Epithelial cell of proximal tubule (primary cell): ENCODE measurements around the gene BIK. TPM values are rescaled to one million over a fixed set of nuclear protein-coding genes. Genes with fewer than 3 reads are reported as not detected.

ENCODE experiments used
- DNase-seq: peaks from one replicate; pipeline ENCODE4 v3.0.0-alpha.2; 2011; ENCODE audit warnings: low read depth
- H3K4me3 ChIP-seq: 2 replicates; pipeline ENCODE4 v1.5.1; 2011; ENCODE audit warnings: low read depth, mild to moderate bottlenecking, low read length
- CTCF ChIP-seq: conservative IDR thresholded peaks from 2 replicates; pipeline ENCODE4 v1.5.1; 2012; ENCODE audit warnings: low read depth, mild to moderate bottlenecking, low read length
- total RNA-seq: library from RNA; depleted of rRNA; stranded (reverse); fragments of >200 nt; gene quantifications from 2 replicates; pipeline ENCODE4 v1.2.3, GENCODE V29; 2015

Gene BIK
- total RNA-seq, 1 donor from 2014 or later, result 18.3 TPM

- TF ChIP-seq CTCF, result no peak
- no peak overlapping the region for H3K4me3 ChIP-seq
- DNase-seq, result no peak
Observed at GRCh38 chr22:43173976-43174720, 63.6 kb downstream of the BIK start.

GRCh38 chr22:43174941-43175531 lies 64.5 kb downstream of the BIK start:
- no peak for TF ChIP-seq CTCF
- no peak for DNase-seq

DNA sequence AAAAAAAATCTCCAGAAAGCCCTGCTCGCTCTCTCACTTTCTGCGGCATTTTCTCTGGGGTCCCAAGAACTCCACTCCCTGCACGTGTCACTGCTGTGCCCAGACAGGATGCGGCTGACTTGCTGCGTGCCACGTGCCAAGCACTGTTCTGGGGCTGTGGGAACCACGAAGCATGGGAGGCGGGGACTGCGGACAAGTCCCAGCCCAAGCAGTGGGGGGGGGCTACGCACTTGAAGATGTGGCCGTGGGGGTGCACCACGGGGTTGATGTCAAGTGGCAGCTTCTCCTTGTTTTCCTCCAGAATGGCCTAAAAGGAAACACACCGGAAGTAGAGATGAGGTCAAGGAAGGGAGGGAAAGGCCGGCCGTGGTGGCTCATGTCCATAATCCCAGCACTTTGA lies 65.5 kb downstream of the BIK start:
- no peak for TF ChIP-seq CTCF
- no peak overlapping the region for H3K4me3 ChIP-seq
- no peak for DNase-seq

More at GRCh38 chr22:43174941-43175531, 64.5 kb downstream of the BIK start:
- no peak overlapping the region for H3K4me3 ChIP-seq

GRCh38 chr22:43177479-43177878 lies 66.9 kb downstream of the BIK start:
- no peak for DNase-seq
- no peak for TF ChIP-seq CTCF
- H3K4me3 ChIP-seq, result no peak overlapping the region

Other genes starting within 250 kb of the BIK start
- 47.5 and 63.0 TPM in 2 replicates for gene PACSIN2, start 95.6 kb upstream of the BIK start, total RNA-seq
- gene TTLL1, start 21.4 kb upstream of the BIK start, total RNA-seq, result 5.9 and 8.9 TPM in 2 replicates
- gene MCAT, start 32.6 kb downstream of the BIK start, total RNA-seq, result 31.9 and 45.4 TPM in 2 replicates
- gene TSPO, start 40.8 kb downstream of the BIK start, total RNA-seq, result 524 and 536 TPM in 2 replicates
- 91.8 and 104 TPM in 2 replicates for gene TTLL12, start 76.4 kb downstream of the BIK start, total RNA-seq
- not detected in 2 replicates for gene SCUBE1, start 232.6 kb downstream of the BIK start, total RNA-seq